Measurements from ENCODE around the gene MANSC1.
"Not testable (repeated sequence)": the region's sequence is repeated elsewhere in the genome, so short reads cannot be mapped to it uniquely, and the experiment has no call there.

The MANSC1 gene

DNA sequence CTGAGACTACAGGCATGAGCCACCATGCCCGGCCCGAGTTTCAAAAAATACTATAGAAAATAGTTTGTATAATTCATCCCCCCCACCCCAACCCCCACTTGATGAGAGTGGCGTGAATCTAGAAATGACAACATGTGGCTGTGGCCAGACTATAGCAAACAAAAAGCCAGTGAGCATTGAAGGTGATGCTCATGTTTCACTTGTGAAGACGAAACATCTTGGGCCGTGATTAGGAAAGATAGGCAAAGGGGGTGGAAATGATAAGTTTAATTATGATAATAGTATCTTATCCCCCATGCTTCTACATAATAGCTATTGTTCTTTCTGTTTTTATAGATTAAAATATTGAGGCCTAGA, 15.4 kb upstream of the MANSC1 start:
- no peak for DNase-seq (ENCODE audit: low spot score)

DNA sequence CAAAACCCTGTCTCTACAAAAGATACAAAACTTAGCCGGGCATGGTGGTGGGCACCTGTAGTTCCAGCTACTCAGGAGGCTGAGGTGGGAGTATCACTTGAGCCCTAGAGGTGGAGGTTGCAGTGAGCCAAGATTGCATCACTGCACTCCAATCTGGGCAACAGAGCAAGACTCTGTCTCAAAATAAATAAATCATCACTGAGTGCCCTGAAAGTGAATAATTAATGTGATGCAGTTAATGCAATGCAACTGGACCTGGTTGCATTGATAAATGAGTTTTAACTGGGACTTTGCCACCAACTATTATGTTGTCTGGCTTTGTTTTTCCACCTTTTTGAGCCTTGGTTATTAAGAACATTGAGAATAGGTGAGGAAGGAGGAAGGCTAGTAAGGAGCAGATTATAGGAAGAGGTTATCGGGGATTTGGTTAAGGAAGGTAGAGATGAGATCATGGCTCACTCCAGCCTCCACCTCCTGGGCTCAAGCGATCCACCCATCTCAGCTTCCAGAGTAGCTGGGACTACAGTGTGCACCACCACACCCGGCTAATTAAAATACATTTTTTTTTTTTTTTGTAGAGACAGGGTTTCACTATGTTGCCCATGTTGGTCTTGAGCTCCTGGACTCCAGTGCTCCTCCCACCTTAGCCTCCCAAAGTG, 14.9 kb upstream of the MANSC1 start:
- DNase-seq (ENCODE audit: low spot score): no peak

DNA sequence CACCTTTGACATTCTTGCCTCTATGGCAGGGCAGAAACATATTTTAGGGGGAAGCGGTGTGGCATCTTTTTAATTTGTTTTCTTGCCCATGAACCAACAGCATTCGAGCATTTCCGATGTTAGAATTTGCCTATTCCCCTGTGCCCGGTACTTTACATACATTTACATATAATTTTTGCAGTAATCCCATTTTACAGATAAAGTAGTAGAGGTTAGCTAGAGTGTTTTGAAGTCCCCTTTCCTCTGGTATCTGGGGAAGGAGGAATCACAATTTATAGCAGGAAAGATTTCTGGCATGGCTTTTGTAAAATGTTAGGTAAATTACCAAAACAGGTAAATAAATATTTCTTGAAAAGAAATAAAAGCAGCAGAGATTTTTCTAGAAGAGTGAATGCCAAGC, 8.5 kb upstream of the MANSC1 start:
- no peak for DNase-seq (ENCODE audit: low spot score)

DNA sequence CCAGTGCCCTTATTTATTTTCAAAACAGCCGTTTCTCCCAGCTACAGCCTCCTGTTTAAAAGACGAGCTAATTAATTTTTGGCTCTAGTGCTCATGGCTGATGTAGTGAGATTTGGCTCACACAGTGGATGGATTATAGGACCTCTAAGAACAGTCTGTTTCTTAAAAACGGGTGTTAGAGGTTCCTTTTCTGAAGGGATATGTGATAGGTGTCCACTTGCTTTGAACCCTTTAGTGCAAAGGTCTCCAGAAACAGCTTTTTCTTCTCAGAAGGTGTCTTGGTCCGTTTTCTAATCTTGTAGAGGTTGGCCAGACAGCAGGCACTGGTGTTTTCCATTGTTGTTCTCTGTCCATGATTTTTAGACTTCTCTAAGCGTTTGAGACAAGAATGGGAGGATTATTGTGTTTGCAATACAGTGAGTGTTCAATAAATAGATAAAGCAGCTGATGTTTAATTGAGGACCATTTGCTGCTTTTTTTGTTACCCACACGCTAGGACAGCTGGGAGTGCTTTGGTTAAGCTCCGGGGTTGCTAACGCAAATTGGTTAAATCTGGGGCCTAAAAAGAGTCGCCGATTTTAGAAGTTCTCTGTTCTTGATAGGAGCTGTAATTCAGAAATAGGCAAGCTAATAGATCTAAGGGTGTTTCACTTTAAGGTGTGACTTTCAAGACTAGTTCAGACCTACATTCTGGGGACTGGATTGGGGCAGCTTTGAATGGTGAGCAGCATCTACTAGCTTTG, 7.8 kb upstream of the MANSC1 start:
- no peak for DNase-seq (ENCODE audit: low spot score)

DNA sequence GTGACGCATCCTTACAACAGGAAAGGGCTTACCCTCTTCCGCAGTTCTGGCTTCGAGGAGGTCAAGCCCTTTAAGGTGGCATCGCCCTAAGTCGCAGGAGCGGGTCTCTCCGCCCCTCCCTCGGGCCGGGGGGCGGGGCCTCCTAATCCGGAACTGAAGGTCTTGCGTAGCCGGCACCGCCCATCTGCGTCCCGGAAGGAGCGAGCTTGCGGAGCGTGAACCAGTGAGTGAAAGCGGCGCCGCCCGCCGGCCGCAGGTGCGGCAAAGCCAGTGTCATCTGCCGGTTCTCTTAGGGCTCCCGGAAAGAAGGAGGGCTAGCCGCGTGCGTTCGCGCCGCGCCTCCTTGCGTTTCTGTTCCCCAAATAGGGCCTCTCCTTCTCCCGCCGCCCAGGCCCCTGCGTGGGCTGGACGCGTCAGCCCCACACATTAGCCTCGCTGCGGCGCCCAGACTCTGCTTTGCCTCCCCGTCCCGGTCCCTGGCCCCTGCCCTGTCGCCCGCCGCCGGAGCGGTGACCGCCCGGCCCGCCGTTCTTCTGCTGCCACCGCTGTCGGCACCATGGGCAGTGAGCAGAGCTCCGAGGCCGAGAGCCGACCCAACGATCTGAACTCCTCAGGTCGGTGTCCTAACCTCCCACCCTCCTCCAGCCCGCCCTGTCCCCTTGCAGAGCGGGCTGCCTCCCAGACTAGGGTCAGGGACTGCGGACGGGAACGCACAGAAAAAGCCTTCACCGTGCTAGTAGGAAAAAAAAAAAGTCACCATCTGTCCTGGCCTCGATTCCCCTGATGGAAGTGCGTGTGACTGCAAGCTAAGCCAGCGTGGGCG, 7.1 kb upstream of the MANSC1 start, which contains the start of gene BORCS5:
Gene BORCS5 (plus strand): TSS at position 183 of the 823 bp plus-strand sequence. CDS start 374 bp downstream, at position 557.
- peak; percentile 97 for DNase-seq (ENCODE audit: low spot score)

DNA sequence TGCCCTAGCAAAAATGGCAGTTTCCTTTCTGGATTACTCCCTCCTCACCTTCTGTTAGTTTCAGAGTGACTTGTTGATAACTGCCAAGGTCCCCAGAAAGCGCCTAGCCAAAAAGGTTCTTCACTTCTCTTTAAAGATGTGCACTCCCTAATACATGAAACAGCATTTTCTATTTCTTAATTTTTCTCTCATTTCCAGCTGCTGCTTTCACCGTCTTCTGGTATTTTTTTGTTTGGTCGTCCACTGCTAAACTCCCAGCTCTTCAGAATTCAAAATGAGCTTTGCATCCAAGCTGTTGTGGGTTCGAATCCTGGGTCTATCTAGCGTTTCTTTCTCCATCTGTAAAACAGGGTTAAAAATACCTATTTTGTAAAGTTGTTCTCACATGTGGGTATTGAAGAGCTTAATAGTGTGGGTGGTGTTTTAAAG, 6.4 kb upstream of the MANSC1 start:
- no peak for DNase-seq (ENCODE audit: low spot score)

DNA sequence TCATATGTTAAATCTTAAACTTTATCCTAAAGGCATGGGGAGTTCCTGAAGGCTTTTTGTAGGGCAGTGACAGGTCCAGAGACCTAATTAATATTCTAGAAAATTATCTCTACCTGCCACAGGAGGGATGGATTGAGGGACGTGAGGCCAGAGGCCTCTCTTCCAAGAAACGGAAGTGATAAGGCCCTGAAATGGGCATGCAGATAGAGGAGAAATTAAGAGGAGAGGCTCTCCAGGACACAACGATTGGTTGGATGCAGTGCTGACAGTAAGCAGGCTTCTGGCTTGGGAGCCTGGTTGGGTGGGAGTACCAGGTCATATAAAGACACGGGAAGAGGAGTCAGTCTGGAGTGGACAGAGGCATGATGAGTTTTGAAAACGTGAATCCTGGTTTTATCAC, 3.8 kb upstream of the MANSC1 start:
- DNase-seq (ENCODE audit: low spot score): no peak

DNA sequence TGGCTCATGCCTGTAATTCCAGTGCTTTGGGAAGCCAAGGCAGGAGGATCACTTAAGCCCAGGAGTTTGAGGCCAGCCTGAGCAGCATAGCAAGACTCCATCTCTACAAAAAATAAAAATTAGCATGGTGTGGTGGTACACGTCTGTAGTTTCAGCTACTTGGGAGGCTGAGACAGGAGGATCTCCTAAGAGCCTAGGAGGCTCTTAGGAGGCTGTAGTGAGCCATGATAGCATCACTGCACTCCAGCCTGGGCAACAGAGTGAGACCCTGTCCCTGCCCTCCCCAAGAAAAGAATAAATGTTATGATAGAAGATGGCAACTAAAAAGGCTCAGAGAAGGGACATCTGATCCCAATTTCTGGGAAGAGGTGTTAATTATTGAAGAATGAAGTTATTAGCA, 3.2 kb upstream of the MANSC1 start:
- no peak for DNase-seq (ENCODE audit: low spot score)

DNA sequence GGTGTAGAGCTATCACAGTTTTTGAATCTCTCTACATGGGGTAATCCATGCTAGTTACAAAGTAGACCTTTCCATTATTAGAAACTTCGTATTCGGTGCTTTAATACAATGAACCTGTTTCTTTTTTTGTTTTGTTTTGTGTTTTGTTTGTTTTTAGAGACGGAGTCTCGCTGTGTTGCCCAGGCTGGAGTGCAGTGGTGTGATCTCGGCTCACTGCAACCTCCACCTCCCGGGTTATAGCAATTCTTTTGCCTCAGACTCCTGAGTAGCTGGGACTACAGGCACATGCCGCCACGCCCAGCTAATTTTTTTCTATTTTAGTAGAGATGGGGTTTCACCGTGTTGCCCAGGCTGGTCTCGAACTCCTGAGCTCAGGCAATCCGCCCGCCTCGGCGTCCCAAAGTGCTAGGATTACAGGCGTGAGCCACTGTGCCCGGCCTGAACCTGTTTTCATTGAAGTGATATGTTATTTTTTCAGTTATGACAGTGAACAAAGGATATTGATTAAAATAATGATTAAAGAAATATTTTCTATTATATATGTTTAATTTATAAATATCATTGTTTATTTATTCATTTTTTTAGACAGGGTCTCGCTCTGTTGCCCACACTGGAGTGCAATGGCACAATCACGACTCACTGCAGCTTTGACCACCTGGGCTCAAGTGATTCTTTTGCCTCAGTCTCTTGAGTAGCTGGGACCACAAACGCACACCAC, 1.6 kb upstream of the MANSC1 start:
- not testable (repeated sequence) for DNase-seq (ENCODE audit: low spot score)

DNA sequence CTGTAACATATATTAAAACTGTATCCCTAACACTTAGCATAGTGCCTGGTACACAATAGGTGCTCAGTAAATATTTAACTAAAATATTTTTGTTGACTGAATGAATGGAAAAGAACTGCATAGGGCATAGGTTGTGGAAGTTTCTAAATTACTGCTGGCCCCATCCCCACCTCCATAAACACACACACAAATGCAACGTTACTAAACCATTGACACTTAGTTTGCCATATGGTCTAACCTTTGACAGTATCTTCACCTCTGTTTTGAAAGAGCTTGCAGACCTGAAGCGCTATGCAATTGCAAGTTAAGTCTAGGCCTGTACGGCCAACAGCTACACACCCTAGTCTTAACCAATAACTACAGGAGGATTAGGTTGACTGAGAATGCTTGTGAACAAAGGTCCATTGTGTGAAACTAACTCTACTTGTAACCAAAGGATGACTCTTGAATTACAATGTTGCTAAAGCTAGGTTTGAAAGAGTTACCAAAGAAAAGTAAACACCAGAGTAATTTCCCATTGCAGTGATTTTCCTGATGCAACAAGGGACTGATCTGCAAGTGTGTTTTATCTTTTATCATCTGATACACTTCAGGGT, 924 bp upstream of the MANSC1 start:
- DNase-seq (ENCODE audit: low spot score): no peak

DNA sequence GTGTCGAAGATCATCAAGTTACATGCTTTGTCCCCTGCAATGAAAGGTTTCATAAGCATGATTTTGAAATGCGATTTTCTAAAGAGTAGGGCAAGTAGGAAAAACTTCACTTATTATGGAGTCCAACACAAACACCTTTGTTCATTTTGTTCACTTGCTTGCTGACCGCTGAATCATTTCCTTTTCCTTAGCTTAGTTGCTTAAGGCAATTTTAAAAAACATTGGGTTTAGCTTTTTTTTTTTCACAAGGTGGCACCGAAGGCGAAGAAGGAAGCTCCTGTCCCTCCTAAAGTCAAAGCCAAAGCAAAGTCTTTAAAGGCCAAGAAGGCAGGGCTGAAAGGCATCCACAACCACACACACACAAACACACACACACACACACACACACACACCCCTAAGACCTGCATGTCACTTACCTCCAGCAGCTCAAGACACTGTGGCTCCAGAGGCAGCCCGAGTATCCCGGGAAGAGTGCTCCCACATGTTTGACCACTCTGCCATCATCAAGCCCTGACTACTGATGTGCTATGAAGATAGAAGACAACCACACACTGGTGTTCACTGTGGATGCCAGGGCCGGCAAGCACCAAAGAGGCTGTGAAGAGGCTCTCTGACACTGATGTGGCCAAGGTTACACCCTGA, 11.4 kb downstream of the MANSC1 start:
- no peak for DNase-seq (ENCODE audit: low spot score)

DNA sequence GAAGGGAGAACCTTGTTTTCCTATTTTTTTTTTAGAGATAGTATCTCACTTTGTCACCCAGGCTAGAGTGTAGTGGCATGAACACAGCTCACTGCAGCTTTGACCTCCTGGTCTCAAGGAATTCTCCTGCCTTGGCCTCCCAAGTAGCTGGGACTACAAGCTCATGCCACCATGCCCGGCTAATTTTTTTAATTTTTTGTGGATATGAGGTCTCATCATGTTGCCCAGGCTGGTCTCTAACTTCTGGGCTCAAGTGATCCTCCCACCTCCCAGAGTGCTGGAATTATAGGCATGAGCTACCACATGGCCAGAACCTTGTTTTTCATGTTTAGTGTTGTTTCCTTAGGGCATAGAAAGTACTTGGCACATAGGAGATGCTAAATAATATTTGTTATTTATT, 13.5 kb downstream of the MANSC1 start:
- DNase-seq (ENCODE audit: low spot score): no peak

DNA sequence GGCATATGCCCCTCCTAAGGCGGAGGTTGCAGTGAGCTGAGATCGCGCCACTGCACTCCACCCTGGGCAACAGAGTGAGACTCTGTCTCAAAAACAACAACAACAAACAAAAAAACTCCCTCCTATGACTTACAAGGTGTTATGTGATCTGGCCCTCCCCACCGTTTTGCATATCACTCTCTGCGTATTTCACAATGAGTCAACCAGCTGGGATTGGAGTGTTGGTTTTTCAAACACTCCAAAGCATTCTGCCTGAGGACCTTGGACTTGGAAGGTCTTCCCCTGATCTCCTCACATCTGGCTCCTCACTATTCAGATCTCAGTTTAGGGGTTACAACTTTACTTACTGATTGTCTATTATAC, 14.0 kb downstream of the MANSC1 start:
- no peak for DNase-seq (ENCODE audit: low spot score)

DNA sequence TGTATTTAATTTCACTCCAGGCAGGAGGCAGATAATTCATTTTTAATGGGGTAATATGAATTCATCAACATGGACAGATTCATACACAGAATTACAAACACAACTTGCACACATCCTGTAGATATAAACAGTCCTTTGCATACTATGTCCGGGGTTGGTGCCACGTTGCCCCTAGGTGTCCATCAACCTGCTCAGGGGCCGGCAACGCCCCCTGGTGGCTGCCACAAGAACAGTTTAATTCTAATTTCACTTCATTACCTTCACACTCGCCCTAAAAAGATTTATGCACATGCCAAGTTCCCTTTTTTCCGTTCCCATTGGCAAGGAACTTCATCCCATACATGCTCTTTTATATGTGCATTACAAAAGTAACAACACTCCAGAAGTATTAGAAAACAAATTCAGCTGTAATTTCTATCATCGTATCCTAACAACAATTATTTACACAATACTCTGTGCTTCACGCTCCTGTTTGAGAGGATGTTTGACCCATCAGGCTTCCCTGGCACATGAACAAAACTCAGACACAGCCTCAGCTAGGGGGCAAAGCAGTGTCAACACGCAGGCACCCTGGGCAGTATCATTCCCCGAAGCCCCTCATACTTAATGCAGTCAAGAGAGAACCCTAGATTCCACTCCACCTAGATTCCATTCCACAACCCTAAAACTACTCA, 15.5 kb downstream of the MANSC1 start:
- DNase-seq (ENCODE audit: low spot score): peak; percentile 79

DNA sequence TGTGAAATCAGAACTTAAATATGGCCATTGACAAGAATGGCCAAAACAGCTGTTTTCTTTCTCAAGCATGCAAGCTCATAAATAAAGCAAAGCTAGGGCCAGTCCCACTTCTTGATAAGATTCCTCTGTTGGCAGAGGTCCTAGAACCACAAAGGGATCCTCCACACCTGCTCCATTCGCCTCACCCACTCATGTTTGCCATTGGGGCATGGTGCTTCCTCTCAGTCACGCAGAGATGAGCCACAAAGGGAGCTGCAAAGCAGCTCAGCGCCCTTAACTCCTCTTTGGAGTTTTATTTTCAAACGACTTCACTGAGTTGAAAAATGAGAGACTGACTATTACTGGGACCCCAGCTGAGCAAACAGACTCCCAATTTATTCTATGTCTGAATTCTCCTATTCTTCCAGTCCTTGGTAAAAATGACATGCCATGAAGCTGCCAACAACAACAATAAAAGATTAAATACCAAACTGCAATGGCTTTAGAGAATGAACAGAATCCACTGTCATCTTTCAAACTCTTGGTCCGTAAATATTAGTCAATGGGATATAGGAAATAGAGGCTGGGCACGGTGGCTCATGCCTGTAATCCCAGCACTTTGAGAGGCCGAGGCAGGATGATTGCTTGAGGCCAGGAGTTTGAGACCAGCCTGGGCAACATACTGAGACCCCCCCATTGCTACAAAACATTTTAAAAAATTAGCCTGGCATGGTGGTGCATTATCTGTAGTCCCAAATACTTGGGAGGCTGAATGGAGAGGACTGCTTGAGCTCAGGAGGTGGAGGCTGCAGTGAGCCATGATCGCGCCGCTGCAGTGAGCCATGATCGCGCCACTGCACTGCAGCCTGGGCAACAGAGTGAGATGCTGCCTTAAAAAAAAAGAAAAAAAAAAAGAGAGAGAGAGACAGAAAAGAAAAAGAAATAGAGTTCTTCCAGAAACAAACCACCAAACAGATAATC, 16.4 kb downstream of the MANSC1 start:
- no peak for DNase-seq (ENCODE audit: low spot score)

DNA sequence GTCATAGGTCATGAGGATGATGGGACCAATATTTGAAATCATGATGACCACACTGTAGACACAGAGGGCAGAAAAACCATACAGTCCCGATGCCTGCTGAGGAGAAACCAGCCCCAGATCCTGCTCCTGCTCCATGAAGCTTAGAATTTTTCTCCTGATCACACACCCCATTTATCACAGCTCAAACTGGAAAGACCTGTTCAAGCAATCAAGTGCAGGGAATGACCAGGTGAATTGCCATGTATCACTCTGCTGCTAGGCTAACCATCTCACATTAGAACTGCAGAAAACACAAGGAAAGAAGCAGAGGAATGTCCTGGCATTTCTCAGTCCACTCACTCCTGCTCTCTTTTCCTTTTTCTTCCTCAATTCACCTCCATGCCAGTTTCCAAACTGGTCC, 18.1 kb downstream of the MANSC1 start:
- DNase-seq (ENCODE audit: low spot score): no peak

DNA sequence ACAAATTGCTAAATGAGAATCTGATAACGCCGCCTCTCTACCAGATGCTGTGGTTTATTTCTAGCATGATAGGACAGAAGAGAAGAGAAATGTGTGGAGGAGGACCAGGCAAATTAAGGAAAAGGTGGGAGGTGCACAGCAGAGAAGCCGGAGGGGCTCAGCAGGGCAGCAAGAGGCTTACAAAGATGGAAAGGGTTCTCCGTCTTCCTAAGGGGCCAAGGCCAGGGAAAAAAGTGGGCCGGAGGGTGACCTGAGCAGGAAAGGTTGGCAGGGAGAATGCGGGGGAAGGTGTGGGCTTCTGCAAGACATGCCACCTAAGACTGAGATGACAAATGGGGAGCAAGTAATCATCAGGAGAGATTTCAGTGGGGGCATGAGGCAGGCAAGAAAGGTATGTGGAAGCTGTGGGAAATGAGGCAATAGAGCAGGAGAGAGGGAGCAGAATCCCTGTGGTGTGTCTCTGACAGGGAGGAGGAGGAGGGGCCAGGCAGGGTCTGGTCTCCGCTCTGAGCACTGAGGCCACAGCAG, 18.7 kb downstream of the MANSC1 start:
- DNase-seq (ENCODE audit: low spot score): no peak

DNA sequence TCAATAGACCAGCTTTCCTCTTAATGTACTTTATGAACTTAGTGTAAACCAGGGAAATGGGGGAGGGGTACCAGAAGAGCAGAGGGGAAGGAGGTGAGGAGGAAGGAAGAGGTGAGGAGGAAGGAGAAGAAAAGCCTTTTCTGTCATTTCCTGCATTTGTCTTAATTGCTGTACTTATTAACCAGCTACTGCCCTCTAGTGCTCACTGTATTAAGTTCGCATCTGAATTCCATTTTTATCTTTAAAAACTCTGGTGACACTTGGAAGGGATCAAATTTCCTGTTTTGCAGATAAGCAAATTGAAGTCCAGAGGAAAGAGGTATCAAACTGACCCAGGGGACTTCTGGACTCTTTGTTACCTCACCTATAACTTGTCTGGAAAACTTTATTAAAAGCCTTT, 22.2 kb downstream of the MANSC1 start:
- peak; percentile 60 for DNase-seq (ENCODE audit: low spot score)

DNA sequence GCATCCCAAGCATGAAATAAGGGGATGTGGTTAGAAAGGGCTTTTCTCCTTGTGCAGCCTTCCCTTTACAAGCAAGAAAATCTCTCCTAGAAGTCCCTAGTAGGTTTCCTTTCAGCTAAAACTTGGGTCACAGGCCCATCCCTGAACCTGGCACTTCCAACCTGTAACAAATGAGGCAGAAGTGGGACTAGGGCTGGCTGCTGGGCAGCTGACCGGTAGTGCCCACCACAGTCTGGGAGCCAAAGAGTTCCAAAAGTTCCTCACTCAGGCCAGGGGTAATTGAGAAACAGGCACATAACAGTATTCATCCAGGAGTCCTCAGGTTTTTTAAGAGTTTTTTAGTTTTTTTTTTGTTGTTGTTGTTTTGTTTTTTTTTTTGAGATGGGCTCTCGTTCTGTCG, 23.8 kb downstream of the MANSC1 start:
- no peak for DNase-seq (ENCODE audit: low spot score)
